Stimulated activated CD8-positive, alpha-beta memory T cell treated with anti-CD3 and anti-CD28 coated beads, Interleukin-7, amount 100 ng/mL, for 4 hours (primary cell): Measurements from ENCODE around the gene TSBP1.

Source experiments
- DNase-seq, 2 donors: peaks; one replicate each; pipeline ENCODE4 v3.0.0-alpha.2; 2020; ENCODE audit warnings: low read depth in 2 of 2

Gene TSBP1

GRCh38 chr6:32371803-32372202 is at the start of gene TSBP1:
TSS of gene TSBP1 (minus strand) at chr6:32371903. CDS start at chr6:32371706, 197 bp downstream.
- DNase-seq = no peak

GRCh38 chr6:32416036-32416435 is 44.3 kb upstream of the TSBP1 start:
- DNase-seq = no peak

GRCh38 chr6:32415521-32416019 is 43.9 kb upstream of the TSBP1 start:
- peak; percentile 59 to 65 for DNase-seq

GRCh38 chr6:32413427-32414047 is 41.8 kb upstream of the TSBP1 start:
- peak; percentile 67 to 71 for DNase-seq

- DNase-seq = no peak
Measured at GRCh38 chr6:32411566-32412327, 40.0 kb upstream of the TSBP1 start.

- DNase-seq = no peak
Measured at GRCh38 chr6:32410906-32411305, 39.2 kb upstream of the TSBP1 start.

GRCh38 chr6:32406857-32407256 is 35.2 kb upstream of the TSBP1 start, which contains the start of gene BTNL2:
TSS of gene BTNL2 (minus strand) at chr6:32407181. CDS start at chr6:32407123, 58 bp downstream.
- DNase-seq = no peak

- no peak for DNase-seq
Measured at GRCh38 chr6:32406197-32406596, 34.5 kb upstream of the TSBP1 start.

GRCh38 chr6:32405656-32406055 is 34.0 kb upstream of the TSBP1 start:
- no peak for DNase-seq

GRCh38 chr6:32402812-32403211 is 31.1 kb upstream of the TSBP1 start:
- DNase-seq = no peak

- DNase-seq = no peak
Measured at GRCh38 chr6:32401284-32401963, 29.7 kb upstream of the TSBP1 start.

- DNase-seq = no peak
Measured at GRCh38 chr6:32397252-32397920, 25.7 kb upstream of the TSBP1 start.

- no peak for DNase-seq
Measured at GRCh38 chr6:32396028-32396427, 24.3 kb upstream of the TSBP1 start.

- DNase-seq = no peak
Measured at GRCh38 chr6:32393665-32394420, 22.1 kb upstream of the TSBP1 start.

GRCh38 chr6:32391505-32391904 is 19.8 kb upstream of the TSBP1 start:
- no peak for DNase-seq

- no peak for DNase-seq
Measured at GRCh38 chr6:32387589-32388340, 16.1 kb upstream of the TSBP1 start.

GRCh38 chr6:32386040-32386439 is 14.3 kb upstream of the TSBP1 start:
- no peak for DNase-seq

- no peak for DNase-seq
Measured at GRCh38 chr6:32382757-32383420, 11.2 kb upstream of the TSBP1 start.

GRCh38 chr6:32379545-32379944 is 7.8 kb upstream of the TSBP1 start:
- DNase-seq = no peak
